ENCODE measurements around the gene SHISA9.

GRCh38 chr16:13146829-13147228, 245.4 kb downstream of the SHISA9 start:
- TF ChIP-seq CTCF (IDR thresholded peaks at IDR 0.05; ENCODE audit: low read depth, low read length) = no peak
- TF ChIP-seq EZH2phosphoT487 (IDR thresholded peaks at IDR 0.05; ENCODE audit: low read depth) = no peak
